K562 (cell line): ENCODE measurements around the gene CS. TPM values are rescaled to one million over a fixed set of nuclear protein-coding genes. Genes with fewer than 3 reads are reported as not detected.

ENCODE experiments used
- ATAC-seq: fragments of 200-7000 bp; cut with Tn5 transposase; 3 replicates; pipeline ENCODE4 v1.9.1; 2020; ENCODE audit warnings: moderate library complexity
- BruUV-seq: library from RNA; stranded (reverse); fragments of 400-500 nt; replicated peaks from 2 replicates; lab custom pipeline; 2021; lab: Mats Ljungman, UMichigan
- CTCF ChIA-PET: fragments of 300-600 bp; formaldehyde crosslinking; extraction: SDS; loops from one replicate; lab custom pipeline; 2021; ENCODE audit warnings: low intra/inter-chr PET ratio; lab: Yijun Ruan, JAX
- POLR2A ChIA-PET: fragments of 300-600, 350-650 bp; sonication (Branson Sonifier 250); formaldehyde crosslinking; extraction: SDS; loops from one replicate; lab custom pipeline; 2021; ENCODE audit warnings: antibody characterized with exemption, inconsistent platforms; lab: Yijun Ruan, JAX
- DNase-seq, 4 experiments: peaks; one replicate each; pipeline versions ENCODE4 v3.0.0 to v3.0.0-alpha.2; 2011 to 2018; ENCODE audit warnings: low spot score in 3 of 4, mixed read lengths in 3 of 4; ENCODE audit errors: extremely low read depth in 1 of 4
- FAIRE-seq: peaks from 2 replicates; lab custom pipeline; 2011; peaks lifted over from hg19 to GRCh38; lab: Jason Lieb, UNC
- H2AFZ ChIP-seq: 2 replicates; pipeline ENCODE4 v1.6.0; 2011; ENCODE audit warnings: low read depth, low read length, control low read depth, inconsistent platforms
- H3K27ac ChIP-seq: fragments of 200-600 bp; 3 replicates; pipeline ENCODE4 v1.8.0; 2011; ENCODE audit warnings: low read depth, mild to moderate bottlenecking, control low read depth, inconsistent platforms, low read length, moderate library complexity, mixed read lengths; ENCODE audit errors: extremely low read depth
- H3K27me3 ChIP-seq, 2 experiments: fragments of 300-600 bp in 1 of 2; 2 replicates in 1 of 2; 3 replicates in 1 of 2; pipeline versions ENCODE4 v1.6.0 to v1.8.0; 2011; ENCODE audit warnings: inconsistent platforms in 2 of 2, low read length in 2 of 2, mild to moderate bottlenecking in 1 of 2, mixed read lengths in 1 of 2, moderate library complexity in 1 of 2; ENCODE audit not compliant: control insufficient read depth in 2 of 2, insufficient read depth in 2 of 2
- H3K36me3 ChIP-seq: fragments of 300-600 bp; 3 replicates; pipeline ENCODE4 v1.8.0; 2011; ENCODE audit warnings: mild to moderate bottlenecking, low read length, inconsistent platforms; ENCODE audit not compliant: control insufficient read depth, insufficient read depth
- H3K4me1 ChIP-seq, 2 experiments: fragments of 200-600 bp in 1 of 2; replicated peaks in 1 of 2; 2 replicates in 1 of 2; 3 replicates in 1 of 2; pipeline versions ENCODE4 v1.5.1 to v1.8.0; 2011; ENCODE audit warnings: inconsistent platforms in 2 of 2, low read length in 2 of 2, mild to moderate bottlenecking in 1 of 2, mixed read lengths in 1 of 2, moderate library complexity in 1 of 2; ENCODE audit not compliant: control insufficient read depth in 2 of 2, insufficient read depth in 2 of 2
- H3K4me2 ChIP-seq: 2 replicates; pipeline ENCODE4 v1.6.1; 2011; ENCODE audit warnings: low read length, control low read depth, inconsistent platforms, mixed read lengths; ENCODE audit not compliant: insufficient read depth
- H3K4me3 ChIP-seq: fragments of 200-600 bp; sonication (generic), shearing (Covaris generic); 2 replicates; pipeline ENCODE4 v1.5.1; 2016; ENCODE audit warnings: control low read depth, inconsistent platforms
- H3K79me2 ChIP-seq: fragments of 200-600 bp; 3 replicates; pipeline ENCODE4 v1.8.0; 2011; ENCODE audit warnings: low read length, inconsistent platforms; ENCODE audit not compliant: control insufficient read depth, insufficient read depth
- H3K9ac ChIP-seq, 2 experiments: 2 replicates each; pipeline versions ENCODE4 v1.6.0 to v1.6.1; 2011; ENCODE audit warnings: low read depth in 2 of 2, low read length in 2 of 2, control low read depth in 1 of 2, inconsistent platforms in 1 of 2, mild to moderate bottlenecking in 1 of 2, mixed read lengths in 1 of 2; ENCODE audit not compliant: insufficient read depth in 1 of 2
- H3K9me1 ChIP-seq: one replicate; pipeline ENCODE4 v1.6.0; 2011; ENCODE audit warnings: inconsistent platforms, mild to moderate bottlenecking, low read length, moderate library complexity; ENCODE audit not compliant: control insufficient read depth, insufficient read depth
- H3K9me3 ChIP-seq: replicated peaks from 2 replicates; pipeline ENCODE4 v1.5.1; 2011; ENCODE audit warnings: low read depth, low read length, inconsistent platforms; ENCODE audit not compliant: control insufficient read depth, insufficient read depth
- H4K20me1 ChIP-seq: replicated peaks from 2 replicates; pipeline ENCODE4 v1.6.1; 2011; ENCODE audit warnings: low read length, inconsistent platforms, mixed read lengths; ENCODE audit not compliant: control insufficient read depth, insufficient read depth
- GABPB2 ChIP-seq: fragments of 250-450 bp; sonication (Bioruptor Pico); conservative IDR thresholded peaks from 2 replicates; pipeline ENCODE4 v1.5.1; 2021; ENCODE audit warnings: mild to moderate bottlenecking
- POLR2G ChIP-seq: fragments of 200-400 bp; formaldehyde crosslinking; IDR thresholded peaks from 2 replicates; pipeline ENCODE4 v1.6.1; 2017; ENCODE audit warnings: low read depth, mild to moderate bottlenecking, antibody characterized with exemption, low read length, moderate library complexity
- RBFOX2 ChIP-seq: fragments of 200-400 bp; formaldehyde crosslinking; IDR thresholded peaks from 2 replicates; pipeline ENCODE4 v1.6.1; 2017; ENCODE audit warnings: low read depth, mild to moderate bottlenecking, low read length, moderate library complexity
- ZMIZ1 ChIP-seq, 2 experiments: fragments of 150-350 bp in 1 of 2; IDR thresholded peaks; 2 replicates each; pipeline ENCODE4 v1.6.1; 2012 to 2016; ENCODE audit warnings: low read depth in 2 of 2, low read length in 2 of 2, mild to moderate bottlenecking in 1 of 2, moderate library complexity in 1 of 2
- WGBS: fragments of 100-300 bp; shearing (Covaris generic); methylation state at CpG from one replicate; pipeline ENCODE4 v1.1.6; 2016; ENCODE audit warnings: low coverage, mixed read lengths; ENCODE audit not compliant: insufficient coverage; ENCODE audit errors: missing lambda C conversion rate; 5-methylcytosine and 5-hydroxymethylcytosine counted together
- in situ Hi-C: fragments of 300-500 bp; cut with MboI; formaldehyde crosslinking; loops from 4 replicates; pipeline ENCODE4 v1.15.0; 2018; ENCODE audit warnings: inconsistent platforms, mixed read lengths
- intact Hi-C: fragments of 100-400 bp; cut with micrococcal nuclease; formaldehyde crosslinking; loops from 2 replicates; pipeline ENCODE4 v1.14.2; 2022
- polyA plus RNA-seq, 8 experiments: library from polyadenylated mRNA; depleted of rRNA in 4 of 8; stranded (reverse) in 5 of 8; unstranded in 3 of 8; fragments of >200 nt; fragmentation: Nextera tagmentation in 2 of 8; fragmentation: Illumina TruSeq in 1 of 8; extraction: Ambion mirVana in 2 of 8; extraction: Trizol in 1 of 8; gene quantifications; 2 replicates each; pipeline versions ENCODE4 v1.2.1 to v1.2.3, GENCODE V29; 2011 to 2014; ENCODE audit warnings: inconsistent platforms in 1 of 8, missing spikeins in 1 of 8
- total RNA-seq, 7 experiments: library from RNA; depleted of rRNA in 6 of 7; stranded (reverse); fragments of >200 nt in 6 of 7; fragmentation: Illumina TruSeq in 2 of 7; extraction: Trizol in 2 of 7; gene quantifications; 2 replicates each; pipeline versions ENCODE4 v1.2.1 to v1.2.3, GENCODE V29; 2011 to 2021; ENCODE audit warnings: low replicate concordance in 1 of 7

The CS gene
- total and polyA plus RNA-seq, 9 of the 15 experiments (the other 6 are each of a cell fraction or from before 2014, with no cell fraction given), result 99.9 to 390 (median 149) TPM

GRCh38 chr12:56247923-56248322 is 52.2 kb downstream of the CS start:
- TF ChIP-seq GABPB2 (CRISPR knock-in tag) (no peak), POLR2G (0 out of 2 replicates have a peak, but pooled peaks have one; percentile 22), ZMIZ1 (IDR thresholded peaks at IDR 0.05; ENCODE audit: low read depth in 2 of 2, low read length in 2 of 2) (no peak), RBFOX2 (peak; percentile 46)
- Histone ChIP-seq H2AFZ (no peak overlapping the region), H3K4me1 (peaks cover 17 to 26% of the 10 kb centered on the region in 2 experiments), H3K79me2 (no peaks in the 10 kb centered on the region), H3K4me3 (no peak overlapping the region), H3K27me3 (no peaks in the 10 kb centered on the region), H3K27ac (no peak overlapping the region), H3K9me1 (no peaks in the 10 kb centered on the region), H4K20me1 (no peaks in the 10 kb centered on the region), H3K9ac (peak overlapping the region in 1 of 2 experiments; percentile 52; a peak in 2 of 4 replicates), H3K36me3 (peaks cover 82% of the 10 kb centered on the region; the same call in 2 of the 3 replicates), H3K9me3 (no peaks in the 10 kb centered on the region), H3K4me2 (no peak overlapping the region)
- POLR2A ChIA-PET, result interaction anchor here (0.5 to 1.5 kb wide), 3 partner anchors 12 to 115 kb away, joined by 3 to 12 read pairs (median 3); partner anchors contain the start of gene RNF41
- intact Hi-C loops (no loop called here), in situ Hi-C loops (no loop called here)
- CTCF ChIA-PET, result no interaction called here
- FAIRE-seq (no peak), ATAC-seq (no peak), DNase-seq (no peak)
- WGBS, result 96% methylated on average over 13 of the region's 16 CpGs
- BruUV-seq, result no TSS peak
